ENCODE measurements around the gene GATC.
"Not testable (repeated sequence)": the region's sequence is repeated elsewhere in the genome, so short reads cannot be mapped to it uniquely, and the experiment has no call there.

The GATC gene

GRCh38 chr12:120432772-120433525 is 13.3 kb upstream of the GATC start:
- no peak for DNase-seq (ENCODE audit: low read depth)
- no peak overlapping the region for H3K4me3 ChIP-seq (ENCODE audit: low read length)
- TF ChIP-seq CTCF (conservative IDR thresholded peaks at IDR 0.05; ENCODE audit: low read length): no peak

GRCh38 chr12:120437735-120438494 is 8.3 kb upstream of the GATC start, which contains the start of gene COX6A1:
Gene COX6A1 (plus strand): TSS chr12:120438113. CDS start chr12:120438127, 14 bp downstream.
- DNase-seq (ENCODE audit: low read depth): peak; percentile 96
- H3K4me3 ChIP-seq (ENCODE audit: low read length): peak within 1 kb of the TSS; percentile 96
- no peak for TF ChIP-seq CTCF (conservative IDR thresholded peaks at IDR 0.05; ENCODE audit: low read length)

GRCh38 chr12:120438495-120439198 is 7.6 kb upstream of the GATC start:
- DNase-seq (ENCODE audit: low read depth): no peak
- peak overlapping the region; percentile 96 for H3K4me3 ChIP-seq (ENCODE audit: low read length)
- no peak for TF ChIP-seq CTCF (conservative IDR thresholded peaks at IDR 0.05; ENCODE audit: low read length)

- peak; percentile 40 for DNase-seq (ENCODE audit: low read depth)
- no peak overlapping the region for H3K4me3 ChIP-seq (ENCODE audit: low read length)
- peak; percentile 51 for TF ChIP-seq CTCF (conservative IDR thresholded peaks at IDR 0.05; ENCODE audit: low read length)
These were observed 6.5 kb upstream of the GATC start for GRCh38 chr12:120439646-120440247.

GRCh38 chr12:120444676-120445075 is 1.6 kb upstream of the GATC start:
- TF ChIP-seq CTCF (conservative IDR thresholded peaks at IDR 0.05; ENCODE audit: low read length): no peak
- no peak overlapping the region for H3K4me3 ChIP-seq (ENCODE audit: low read length)
- no peak for DNase-seq (ENCODE audit: low read depth)

GRCh38 chr12:120446844-120447178 is 567 bp downstream of the GATC start:
- DNase-seq (ENCODE audit: low read depth): not testable (repeated sequence)

GRCh38 chr12:120447992-120448391 is 1.7 kb downstream of the GATC start:
- no peak for DNase-seq (ENCODE audit: low read depth)
- H3K4me3 ChIP-seq (ENCODE audit: low read length): no peak overlapping the region
- TF ChIP-seq CTCF (conservative IDR thresholded peaks at IDR 0.05; ENCODE audit: low read length): no peak

More at GRCh38 chr12:120446844-120447178, 567 bp downstream of the GATC start:
- H3K4me3 ChIP-seq (ENCODE audit: low read length): peak overlapping the region; percentile 100

GRCh38 chr12:120452524-120452923 is 6.3 kb downstream of the GATC start:
- peak; percentile 20 for DNase-seq (ENCODE audit: low read depth)
- H3K4me3 ChIP-seq (ENCODE audit: low read length): not testable (repeated sequence)

Measured in AG10803 (cell line).